ENCODE results near the gene PIH1D1.
"Not testable (repeated sequence)": the region's sequence is repeated elsewhere in the genome, so short reads cannot be mapped to it uniquely, and the experiment has no call there.

The PIH1D1 gene

DNA sequence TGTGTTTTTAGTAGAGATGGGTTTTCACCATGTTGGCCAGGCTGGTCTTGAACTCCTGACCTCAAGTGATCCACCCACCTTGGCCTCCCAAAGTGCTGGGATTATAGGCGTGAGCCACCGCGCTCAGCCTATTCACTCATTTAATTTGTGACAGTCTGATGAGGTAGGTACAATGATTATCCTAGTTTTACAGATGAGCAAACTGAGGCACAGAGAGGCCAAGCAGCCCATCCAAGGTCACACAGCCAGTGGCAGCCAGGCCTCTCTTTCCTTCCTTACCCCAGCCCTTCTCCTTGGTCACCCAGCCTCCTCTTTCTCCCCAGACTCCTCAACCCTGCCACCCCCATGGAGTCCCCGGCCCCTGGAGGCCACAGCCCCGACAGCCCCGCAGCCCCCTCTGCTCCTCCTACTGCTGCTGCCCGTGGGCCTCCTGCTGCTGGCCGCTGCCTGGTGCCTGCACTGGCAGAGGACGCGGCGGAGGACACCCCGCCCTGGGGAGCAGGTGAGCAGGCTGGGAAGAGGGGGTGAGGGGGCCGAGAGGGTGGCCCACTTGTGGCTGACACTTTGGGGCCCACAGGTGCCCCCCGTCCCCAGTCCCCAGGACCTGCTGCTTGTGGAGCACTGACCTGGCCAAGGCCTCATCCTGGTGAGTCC, 28.5 kb upstream of the PIH1D1 start:
- no peak for DNase-seq

DNA sequence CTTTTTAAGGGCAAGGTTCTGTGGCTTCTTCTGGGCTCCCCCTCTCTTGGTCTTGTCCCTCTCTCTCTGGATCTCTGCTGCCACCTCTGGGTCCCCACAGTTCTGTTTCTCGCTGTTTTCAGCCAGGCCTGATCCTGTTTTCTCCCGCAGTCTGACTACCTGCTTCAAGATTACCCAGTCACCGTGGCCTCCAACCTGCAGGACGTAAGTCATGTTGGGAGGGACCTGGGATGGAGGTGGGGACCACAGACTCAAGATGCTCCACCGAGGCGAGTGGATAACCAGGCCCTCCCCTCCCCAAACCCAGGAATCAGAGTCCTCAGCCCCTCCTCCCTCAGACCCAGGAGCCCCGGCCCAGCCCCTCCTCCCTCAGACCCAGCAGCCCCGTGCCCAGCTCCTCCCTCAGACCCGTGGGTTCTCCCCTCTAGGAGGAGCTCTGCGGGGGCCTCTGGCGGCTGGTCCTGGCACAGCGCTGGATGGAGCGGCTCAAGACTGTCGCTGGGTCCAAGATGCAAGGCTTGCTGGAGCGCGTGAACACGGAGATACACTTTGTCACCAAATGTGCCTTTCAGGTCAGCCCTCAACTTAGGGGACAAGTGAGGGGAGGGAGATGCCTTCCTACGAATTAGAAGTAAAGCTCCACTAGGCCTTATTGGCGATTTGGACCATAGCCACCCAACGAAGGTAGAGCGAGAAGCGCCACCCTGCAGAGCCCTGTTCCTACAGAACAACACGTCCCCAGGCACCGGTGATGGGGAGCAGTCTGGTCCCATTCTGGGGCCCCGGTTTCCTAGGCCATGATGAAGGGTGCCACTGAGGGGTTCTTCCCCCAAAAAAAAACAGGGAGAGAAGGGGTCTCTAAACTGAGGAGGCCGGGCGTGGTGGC, 24.6 kb upstream of the PIH1D1 start:
- DNase-seq: peak; percentile 46 to 69 (median 53)

DNA sequence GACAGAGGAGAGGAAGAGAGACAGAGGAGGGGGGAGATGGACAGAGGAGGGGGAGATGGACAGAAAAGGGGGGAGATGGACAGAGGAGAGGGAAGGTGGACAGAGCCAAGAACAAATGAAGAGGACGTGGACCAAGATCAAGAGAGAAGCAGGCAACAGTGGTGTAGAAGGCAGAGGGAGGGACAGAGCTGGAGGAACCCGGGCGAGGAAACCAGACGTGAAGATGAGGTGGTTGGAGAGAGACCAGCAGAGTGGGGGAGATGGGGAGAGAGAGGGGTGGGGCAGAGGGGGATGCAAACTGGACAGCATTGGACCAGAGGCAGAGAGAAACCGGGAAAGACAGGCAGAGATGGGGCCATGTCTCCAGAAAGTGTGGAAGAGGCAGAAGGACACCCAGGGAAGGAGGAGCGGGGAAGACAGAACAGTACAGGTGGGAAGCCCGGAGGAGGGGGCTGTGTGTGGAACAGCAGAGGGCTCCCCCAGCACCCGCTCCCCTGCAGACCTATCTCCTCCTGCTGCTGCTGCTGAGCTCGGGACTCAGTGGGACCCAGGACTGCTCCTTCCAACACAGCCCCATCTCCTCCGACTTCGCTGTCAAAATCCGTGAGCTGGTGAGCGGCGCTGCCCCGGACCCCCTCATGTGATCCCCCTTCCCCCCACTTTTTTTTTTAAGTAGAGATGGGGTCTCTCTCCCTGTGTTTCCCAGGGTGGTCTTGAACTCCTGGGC, 23.7 kb upstream of the PIH1D1 start:
- DNase-seq: no peak

DNA sequence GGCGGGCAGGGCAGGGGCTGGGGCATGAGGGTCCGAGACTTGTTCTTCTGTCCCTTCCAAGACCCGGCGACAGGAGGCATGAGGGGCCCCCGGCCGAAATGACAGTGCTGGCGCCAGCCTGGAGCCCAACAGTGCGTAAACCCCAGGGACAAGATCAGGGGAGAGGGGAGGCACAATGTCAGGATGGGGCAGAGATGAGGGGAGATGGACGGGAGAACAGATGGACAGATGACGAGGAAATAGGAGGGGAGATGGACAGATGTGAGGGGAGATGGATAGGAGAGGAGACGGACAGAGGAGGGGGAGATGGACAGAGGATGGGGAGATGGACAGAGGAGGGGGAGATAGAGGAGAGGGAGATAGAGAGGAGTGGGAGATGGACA, 22.9 kb upstream of the PIH1D1 start:
- DNase-seq: no peak

DNA sequence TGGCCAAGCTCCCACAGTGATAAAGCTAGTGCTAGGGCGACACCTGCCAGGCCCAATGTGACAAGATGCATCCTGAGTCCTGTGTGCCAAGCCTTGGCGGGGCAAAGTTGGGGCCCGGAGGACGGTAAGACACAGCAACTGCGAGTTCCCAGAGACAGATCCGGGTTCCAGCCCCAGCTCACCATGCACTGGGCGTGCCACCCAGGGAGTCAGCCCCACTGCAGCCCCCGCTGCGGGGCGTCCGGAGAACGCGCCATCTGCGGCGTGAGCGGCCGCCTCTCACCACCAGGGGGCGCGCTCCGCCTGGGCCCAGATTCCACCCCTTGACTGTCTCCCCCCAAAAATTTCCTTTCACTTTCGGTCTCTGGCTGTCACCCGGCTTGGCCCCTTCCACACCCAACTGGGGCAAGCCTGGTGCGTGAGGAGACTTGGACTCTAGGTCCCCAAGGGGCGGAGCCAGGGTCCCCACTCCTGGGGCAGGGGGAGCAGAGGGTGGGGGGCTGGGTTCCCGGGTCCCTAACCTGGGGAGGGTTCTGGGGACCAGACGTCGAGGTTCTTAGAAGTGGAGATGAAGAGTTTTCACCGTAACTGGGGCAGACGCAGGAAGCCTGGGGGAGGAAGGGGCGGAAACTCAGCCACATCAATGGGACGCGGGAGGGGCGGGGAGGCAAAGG, 22.4 kb upstream of the PIH1D1 start, which contains the start of gene FLT3LG:
Gene FLT3LG, plus strand, starts transcription at position 348 of the 674 bp plus-strand sequence. CDS start 425 bp downstream, outside the sequence.
- DNase-seq: peak; percentile 85 to 92 (median 86)

DNA sequence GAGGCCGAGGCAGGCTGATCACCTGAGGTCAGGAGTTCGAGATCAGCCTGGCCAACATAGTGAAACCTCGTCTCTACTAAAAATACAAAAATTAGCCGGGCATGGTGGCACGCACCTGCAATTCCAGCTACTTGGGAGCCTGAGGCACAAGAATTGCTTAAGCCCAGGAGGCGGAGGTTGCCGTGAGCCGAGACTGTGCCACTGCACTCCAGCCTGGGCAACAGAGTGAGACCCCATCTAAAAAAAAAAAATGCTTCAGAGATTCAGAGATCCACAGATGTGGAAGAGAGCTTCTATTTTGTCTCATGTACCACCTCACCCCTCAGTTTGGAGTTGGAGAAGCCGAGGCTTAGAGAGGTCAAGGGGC, 21.9 kb upstream of the PIH1D1 start:
- DNase-seq: not testable (repeated sequence)

DNA sequence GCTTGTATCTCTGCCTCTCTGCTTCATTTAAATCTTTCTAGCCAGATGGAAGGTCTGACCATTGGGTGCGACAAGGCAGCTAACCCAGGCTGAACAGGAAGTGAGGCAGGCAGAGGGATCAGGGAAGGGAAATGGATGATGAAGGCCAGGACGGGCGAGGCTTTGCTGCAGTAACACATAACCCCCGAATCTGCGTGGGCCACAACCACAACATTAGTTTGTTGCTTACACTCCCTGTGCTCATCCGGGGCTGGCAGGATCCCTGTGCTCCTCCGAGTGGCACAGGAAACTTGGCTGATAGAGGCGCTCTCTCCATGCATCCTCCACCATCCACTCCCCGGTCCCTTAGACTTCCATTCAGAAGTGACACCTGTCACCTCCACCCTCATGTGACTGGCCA, 21.3 kb upstream of the PIH1D1 start:
- DNase-seq: no peak

DNA sequence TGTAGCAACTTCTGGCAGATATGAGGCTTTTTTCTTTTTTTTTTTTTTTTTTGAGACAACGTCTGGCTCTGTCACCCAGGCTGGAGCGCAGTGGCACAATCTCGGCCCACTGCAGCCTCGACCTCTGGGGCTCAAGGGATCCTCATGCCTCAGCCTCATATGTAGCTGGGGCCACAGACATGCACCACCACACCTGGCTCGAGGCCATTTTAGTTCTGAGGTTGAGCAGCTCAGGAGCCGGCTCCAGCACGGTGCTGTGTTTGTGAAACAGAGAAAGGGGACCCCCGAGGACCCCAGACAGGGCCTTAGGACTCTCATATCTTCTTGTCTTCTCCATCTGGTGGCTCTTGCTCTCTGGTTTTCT, 19.0 kb upstream of the PIH1D1 start:
- no peak for DNase-seq

DNA sequence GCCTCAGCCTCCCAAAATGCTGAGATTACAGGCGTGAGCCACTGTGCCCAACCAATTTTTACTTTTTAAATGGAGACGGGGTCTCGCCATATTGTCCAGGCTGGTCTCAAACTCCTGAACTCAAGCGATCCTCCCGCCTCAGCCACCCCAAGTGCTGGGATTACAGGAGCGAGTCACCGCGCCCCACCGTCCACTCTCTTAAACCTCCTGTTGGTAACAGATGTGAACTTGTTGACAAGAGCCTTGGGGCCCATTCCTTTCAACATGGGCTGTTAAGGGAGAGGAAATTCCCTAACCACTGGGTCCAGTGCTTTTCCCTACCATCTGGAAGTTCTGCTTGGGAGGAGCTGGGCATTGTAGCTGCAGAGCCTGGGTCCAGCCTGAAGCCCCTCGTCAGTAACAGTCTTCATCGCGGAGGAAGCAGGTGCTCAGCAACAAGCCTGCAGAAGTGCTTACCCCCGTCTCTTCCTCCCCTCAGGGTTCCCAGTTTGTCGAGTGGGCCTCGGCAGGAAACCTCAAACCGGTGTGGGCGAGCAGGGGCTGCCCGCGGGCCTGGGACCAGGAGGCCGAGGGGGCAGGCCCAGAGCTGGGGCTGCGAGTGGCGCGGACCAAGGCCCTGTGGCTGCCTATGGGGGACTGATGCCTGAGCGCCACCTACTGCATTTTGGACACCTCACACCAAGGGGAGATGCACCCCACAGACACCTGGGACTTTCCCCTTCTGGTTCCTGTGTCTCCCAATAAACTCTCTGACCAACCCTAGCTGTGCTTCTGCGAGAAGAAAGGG, 18.4 kb upstream of the PIH1D1 start:
- DNase-seq: peak; percentile 82 to 91 (median 86)

DNA sequence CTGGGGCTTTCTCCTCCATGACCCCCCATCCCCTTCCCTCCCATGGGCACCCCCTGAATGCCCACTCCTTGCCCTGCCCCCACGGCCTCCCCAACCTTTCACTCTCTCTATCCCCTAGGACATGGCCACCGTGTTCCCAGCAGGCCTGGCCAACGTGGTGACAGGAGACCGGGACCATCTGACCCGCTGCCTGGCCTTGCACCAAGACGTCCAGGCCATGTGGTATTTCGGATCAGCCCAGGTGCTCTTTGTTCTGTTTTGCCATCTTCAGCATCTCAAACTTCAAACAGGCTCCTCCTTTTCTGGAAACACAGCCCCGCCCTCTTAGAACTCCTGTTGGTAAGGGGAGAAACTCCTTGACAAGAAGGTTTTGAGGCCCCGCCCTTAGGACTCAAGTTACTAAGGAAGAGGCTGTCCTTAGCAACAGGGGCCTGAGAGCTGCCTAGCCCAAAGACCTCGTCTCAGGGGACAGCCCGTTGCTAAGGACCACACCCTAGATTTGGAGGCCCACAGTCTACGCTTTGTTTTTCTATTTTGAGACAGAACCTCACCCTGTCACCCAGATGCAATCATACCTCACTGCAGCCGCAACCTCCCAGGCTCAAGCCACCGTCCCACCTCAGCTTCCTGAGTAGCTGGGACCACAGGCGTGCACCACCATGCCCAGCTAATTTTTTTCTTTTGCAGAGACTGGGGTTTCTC, 17.3 kb upstream of the PIH1D1 start:
- peak in 2 of 3 donors; percentile 20 to 24 for DNase-seq

DNA sequence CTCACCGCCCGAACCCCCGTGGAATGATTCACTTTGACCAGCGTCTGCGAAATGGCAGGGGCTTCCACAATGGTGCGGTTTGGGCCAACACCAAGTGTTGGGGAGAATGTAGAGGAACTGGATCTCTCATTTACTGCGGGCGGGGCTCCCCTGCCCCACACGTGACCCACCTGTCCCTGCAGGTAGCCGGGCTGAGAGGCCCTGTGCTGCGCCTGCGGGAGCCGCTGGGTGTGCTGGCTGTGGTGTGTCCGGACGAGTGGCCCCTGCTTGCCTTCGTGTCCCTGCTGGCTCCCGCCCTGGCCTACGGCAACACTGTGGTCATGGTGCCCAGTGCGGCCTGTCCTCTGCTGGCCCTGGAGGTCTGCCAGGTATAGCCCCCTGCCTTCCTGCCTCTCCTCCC, 16.6 kb upstream of the PIH1D1 start:
- DNase-seq: no peak

DNA sequence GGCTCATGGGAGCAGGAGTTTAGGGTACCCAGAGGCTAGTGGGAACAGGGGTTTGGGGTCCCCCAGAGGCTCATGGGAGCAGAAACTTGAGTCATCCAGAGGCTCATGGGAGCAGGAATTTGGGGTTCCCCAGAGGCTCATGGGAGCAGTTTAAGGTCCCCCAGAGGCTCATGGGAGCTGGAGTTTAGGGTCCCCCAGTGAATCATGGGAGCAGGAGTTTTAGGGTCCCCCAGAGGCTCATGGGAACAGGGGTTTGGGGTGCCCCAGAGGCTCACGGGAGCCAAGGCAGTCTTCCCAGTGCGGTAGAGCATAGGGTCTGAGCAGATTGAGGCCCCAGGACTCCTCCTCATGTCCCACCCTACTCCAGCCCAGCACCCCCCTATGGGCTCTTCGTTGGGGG, 13.8 kb upstream of the PIH1D1 start:
- no peak for DNase-seq

DNA sequence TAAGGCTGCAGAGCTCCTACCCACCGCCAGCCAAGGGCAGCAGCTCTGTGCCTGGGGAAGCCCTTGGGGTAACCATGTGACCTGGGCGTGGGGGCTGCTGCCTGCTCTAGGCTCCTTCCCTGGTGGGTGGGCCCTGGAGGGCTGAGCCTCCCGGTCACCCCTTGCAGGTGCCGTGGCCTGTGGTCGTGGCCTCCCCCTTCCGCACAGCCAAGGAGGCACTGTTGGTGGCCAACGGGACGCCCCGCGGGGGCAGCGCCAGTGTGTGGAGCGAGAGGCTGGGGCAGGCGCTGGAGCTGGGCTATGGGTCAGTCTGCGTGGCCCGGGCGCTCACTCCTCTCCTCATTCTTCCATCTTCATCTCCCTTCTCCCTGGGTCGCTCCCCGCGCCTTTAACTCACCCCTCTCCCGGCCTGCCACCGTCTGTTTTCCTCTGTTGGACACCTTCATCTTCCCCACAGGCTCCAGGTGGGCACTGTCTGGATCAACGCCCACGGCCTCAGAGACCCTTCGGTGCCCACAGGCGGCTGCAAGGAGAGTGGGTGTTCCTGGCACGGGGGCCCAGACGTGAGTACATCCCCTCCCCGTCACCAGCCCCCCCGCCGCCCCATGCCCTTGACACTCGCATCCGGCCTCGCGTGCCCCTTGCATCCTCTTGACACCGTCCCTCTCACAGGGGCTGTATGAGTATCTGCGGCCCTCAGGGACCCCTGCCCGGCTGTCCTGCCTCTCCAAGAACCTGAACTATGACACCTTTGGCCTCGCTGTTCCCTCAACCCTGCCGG, 12.5 kb upstream of the PIH1D1 start:
- DNase-seq: no peak

DNA sequence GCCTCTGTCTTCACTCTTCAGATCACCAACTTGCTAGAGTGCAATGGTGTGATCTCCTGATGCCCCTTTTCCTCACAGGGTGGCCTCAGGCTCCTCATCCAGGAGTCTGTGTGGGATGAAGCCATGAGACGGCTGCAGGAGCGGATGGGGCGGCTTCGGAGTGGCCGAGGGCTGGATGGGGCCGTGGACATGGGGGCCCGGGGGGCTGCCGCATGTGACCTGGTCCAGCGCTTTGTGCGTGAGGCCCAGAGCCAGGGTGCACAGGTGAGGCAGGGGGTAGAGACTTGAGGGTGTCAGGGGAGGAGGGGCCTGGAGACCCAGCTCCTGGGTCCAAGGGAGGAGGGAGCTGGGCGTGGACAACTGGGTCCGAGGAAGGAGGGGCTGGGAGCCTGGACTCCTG, 10.9 kb upstream of the PIH1D1 start:
- DNase-seq: no peak

DNA sequence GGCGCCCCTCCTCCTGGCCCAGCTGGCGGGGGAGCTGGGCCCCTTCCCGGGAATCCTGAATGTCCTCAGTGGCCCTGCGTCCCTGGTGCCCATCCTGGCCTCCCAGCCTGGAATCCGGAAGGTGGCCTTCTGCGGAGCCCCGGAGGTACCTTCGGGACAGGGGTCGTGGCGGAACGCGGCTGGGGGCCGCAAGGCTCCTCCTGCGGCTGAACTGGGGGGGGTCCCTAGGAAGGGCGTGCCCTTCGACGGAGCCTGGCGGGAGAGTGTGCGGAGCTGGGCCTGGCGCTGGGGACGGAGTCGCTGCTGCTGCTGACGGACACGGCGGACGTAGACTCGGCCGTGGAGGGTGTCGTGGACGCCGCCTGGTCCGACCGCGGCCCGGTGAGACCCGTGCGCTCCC, 10.0 kb upstream of the PIH1D1 start:
- DNase-seq: no peak

DNA sequence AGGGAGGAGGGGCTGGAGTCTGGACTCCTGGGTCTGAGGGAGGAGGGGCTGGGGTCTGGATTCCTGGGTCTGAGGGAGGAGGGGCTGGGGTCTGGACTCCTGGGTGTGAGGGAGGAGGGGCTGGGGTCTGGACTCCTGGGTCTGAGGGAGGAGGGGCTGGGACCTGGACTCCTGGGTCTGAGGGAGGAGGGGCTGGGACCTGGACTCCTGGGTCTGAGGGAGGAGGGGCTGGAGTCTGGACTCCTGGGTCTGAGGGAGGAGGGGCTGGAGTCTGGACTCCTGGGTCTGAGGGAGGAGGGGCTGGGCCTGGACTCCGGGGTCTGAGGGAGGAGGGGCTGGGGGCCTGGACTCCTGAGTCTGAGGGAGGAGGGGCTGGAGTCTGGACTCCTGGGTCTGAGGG, 9.5 kb upstream of the PIH1D1 start:
- DNase-seq: not testable (repeated sequence)

DNA sequence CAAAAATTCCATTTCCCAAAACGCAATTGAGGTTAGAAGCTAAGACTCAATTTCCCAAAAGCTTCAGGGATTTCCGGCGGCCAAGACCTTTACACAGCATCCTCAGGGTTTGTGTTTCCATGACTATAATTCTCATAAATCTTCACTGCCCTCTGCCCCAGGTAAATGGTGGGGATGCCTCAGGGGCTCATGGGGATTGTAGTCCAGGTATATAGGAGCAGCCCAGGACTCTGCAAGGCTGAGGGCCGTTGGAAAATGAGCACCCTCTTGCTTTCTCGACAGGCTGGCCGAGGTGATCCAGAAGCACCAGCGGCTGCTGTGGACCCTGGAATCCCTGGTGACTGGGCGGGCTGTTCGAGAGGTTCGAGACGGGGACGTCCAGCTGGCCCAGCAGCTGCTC, 7.8 kb upstream of the PIH1D1 start:
- DNase-seq: no peak

DNA sequence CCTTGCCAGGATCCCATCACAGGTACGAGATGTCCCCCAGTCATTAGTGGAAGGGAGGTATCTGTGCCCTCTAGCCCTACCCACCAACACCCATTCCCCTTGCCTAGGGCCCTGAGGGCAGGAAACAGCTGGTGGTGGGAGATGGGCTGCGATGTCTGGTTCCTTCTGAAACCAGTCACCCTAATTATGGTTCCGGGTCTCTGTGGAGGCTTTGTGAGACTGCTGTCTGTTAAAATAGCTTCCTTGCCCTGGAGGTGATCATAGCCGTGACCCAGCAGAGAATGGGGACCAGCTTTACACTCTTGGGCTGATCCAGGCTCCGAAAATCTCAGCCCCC, 6.9 kb upstream of the PIH1D1 start:
- no peak for DNase-seq

DNA sequence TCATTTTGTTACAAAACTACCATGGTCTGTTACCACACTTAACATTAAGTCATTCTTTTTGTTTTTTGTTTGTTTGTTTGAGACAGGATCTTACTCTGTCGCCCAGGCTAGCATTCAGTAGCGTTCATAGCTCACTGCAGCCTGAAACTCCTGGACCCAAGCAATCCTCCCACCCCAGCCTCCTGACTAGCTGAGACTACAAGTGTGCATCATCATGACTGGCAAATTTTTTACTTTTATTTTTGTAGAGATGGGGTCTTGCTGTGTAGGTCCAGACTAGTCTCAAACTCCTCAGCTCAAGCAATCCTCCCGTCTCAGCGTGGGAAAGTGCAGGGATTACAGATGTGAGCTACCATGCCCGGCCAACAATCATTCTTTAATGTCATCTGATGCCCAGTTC, 4.7 kb upstream of the PIH1D1 start:
- DNase-seq: no peak

DNA sequence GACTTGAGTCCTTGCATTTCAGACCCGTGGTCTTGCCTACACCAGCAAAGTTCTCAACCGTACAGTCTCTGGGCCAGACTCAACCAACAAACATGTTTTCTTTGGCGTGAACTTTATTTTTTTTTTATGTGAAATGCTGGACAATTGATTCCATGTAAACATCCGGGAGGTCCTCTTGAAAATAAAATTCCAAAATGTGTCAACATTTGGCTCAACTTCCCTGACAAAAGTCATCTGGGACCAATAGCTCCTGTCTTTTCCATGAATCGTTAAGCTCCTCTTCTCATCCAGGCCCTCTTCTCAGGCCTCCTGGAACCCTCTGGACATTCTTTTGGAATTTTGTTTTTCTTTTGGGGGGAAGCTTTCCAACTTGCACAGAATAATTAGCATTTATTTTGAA, 4.2 kb upstream of the PIH1D1 start:
- no peak for DNase-seq

DNA sequence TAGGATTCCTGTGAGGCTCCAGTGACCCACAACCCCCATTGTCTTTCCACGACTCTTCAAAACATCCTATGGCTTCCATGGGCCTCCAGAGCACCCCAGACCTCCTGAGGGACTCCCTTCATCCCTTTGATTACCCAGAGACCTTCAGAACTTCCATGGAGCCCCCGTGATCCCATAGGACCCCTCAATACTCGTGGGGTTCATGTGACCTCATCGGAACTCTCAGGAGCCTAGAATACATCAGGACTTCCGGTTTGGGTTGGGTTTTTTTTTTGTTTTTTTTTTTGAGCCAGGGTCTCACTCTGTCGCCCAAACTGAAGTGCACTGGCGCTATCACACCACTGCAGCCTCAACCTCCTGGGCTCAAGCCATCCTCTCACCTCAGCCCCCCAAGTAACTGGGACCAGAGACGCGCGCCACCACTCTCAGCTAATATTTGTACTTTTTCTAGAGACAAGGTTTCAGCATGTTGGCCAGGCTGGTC, 2.2 kb upstream of the PIH1D1 start:
- no peak for DNase-seq

Data from suppressor macrophage treated with lipopolysaccharide for 1 hour (primary cell).